ENCODE measurements around the gene FSD1L. TPM values are rescaled to one million over a fixed set of nuclear protein-coding genes. Genes with fewer than 3 reads are reported as not detected.

Gene FSD1L
- polyA plus RNA-seq, 1 experiment: 0.81 TPM

DNA sequence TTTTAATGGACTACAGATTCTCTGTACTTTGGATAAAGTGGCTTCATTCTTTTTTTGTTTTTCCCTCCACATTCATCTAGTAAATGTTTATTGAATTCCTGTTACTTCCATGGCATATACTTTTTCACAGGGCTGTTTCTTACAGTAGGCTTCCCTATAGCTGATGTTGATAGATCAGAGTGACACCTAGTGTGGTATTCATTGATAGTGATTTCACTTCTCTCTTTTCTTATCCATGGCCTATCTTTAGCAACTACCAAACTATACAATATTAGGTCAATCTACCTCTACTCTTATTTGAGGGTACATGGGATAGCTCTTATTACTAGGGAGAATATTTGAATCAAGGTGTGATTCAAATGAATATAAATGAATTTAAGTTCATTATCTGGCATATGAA is 35.8 kb downstream of the FSD1L start:
- no peak for TF ChIP-seq CTCF (IDR thresholded peaks at IDR 0.05; ENCODE audit: insufficient read depth, low read depth, low read length)
- Histone ChIP-seq H3K36me3 (ENCODE audit: control insufficient read depth, insufficient read depth, low read length) (0 out of 2 replicates have a peak, but pooled peaks cover 2% of the 10 kb centered on the region), H3K27me3 (ENCODE audit: control insufficient read depth, insufficient read depth, low read length) (no peaks in the 10 kb centered on the region), H3K4me3 (ENCODE audit: low read depth, low read length) (no peak overlapping the region)
- no peak for DNase-seq (ENCODE audit: low read depth)
- ChIA-PET POLR2A (interaction anchor here (0.5 kb wide), 1 partner anchor 22 kb away, joined by 13 read pairs; no protein-coding TSS in a partner anchor), CTCF (interaction anchor here (0.6 kb wide), 1 partner anchor 68 kb away, joined by 3 read pairs; no protein-coding TSS in a partner anchor)

DNA sequence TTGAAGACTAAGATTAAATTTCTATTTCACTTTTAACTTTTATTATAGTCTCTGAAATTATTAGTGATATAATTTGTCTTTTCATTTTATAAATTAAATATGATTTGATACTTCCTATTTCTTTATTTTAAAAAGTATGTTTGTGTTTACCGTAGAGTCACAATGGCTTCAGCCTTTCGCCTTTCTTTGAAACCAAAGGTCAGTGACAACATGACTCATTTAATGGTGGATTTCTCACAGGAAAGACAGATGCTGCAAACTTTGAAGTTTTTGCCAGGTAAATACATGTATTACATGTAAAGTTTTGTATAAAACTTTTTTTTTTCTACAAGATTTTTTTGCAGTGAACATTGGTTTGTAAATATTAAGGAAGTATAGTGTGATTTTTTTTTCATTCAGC is 36.4 kb downstream of the FSD1L start:
- no peak for TF ChIP-seq CTCF (IDR thresholded peaks at IDR 0.05; ENCODE audit: insufficient read depth, low read depth, low read length)
- Histone ChIP-seq H3K36me3 (ENCODE audit: control insufficient read depth, insufficient read depth, low read length) (0 out of 2 replicates have a peak, but pooled peaks cover 2% of the 10 kb centered on the region), H3K4me3 (ENCODE audit: low read depth, low read length) (no peak overlapping the region), H3K27me3 (ENCODE audit: control insufficient read depth, insufficient read depth, low read length) (no peaks in the 10 kb centered on the region)
- ChIA-PET POLR2A (no interaction called here), CTCF (no interaction called here)
- DNase-seq (ENCODE audit: low read depth): no peak

DNA sequence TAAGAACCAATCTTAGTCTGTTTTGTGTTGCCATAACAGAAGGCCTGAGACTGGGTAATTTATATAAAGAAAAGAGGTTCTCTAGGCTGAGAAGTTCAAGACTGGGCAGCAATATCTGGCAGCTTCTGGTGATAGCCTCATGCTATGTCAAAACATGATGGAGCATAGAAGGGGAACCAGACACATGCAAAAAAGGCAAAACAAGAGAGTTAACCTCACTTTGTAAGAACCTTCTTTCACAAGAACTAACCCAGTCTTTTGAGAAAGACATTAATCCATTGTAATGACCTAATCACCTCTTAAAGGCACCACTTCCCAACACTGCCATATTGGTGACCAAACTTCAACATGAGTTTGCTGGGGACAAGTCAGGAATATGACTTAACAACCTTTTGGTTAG is 37.3 kb downstream of the FSD1L start:
- no peak for TF ChIP-seq CTCF (IDR thresholded peaks at IDR 0.05; ENCODE audit: insufficient read depth, low read depth, low read length)
- ChIA-PET POLR2A (no interaction called here), CTCF (no interaction called here)

GRCh38 chr9:105496826-105497225 is 49.0 kb downstream of the FSD1L start:
- no peak overlapping the region for H3K4me3 ChIP-seq (ENCODE audit: low read depth, low read length)
- DNase-seq (ENCODE audit: low read depth): no peak
- H3K27me3 ChIP-seq (ENCODE audit: control insufficient read depth, insufficient read depth, low read length): no peaks in the 10 kb centered on the region
- ChIA-PET POLR2A (no interaction called here), CTCF (no interaction called here)
- no peaks in the 10 kb centered on the region for H3K36me3 ChIP-seq (ENCODE audit: control insufficient read depth, insufficient read depth, low read length)
- TF ChIP-seq CTCF (IDR thresholded peaks at IDR 0.05; ENCODE audit: insufficient read depth, low read depth, low read length): no peak

More for the DNA sequence above, 37.3 kb downstream of the FSD1L start:
- Histone ChIP-seq H3K27me3 (ENCODE audit: control insufficient read depth, insufficient read depth, low read length) (no peaks in the 10 kb centered on the region), H3K4me3 (ENCODE audit: low read depth, low read length) (no peak overlapping the region), H3K36me3 (ENCODE audit: control insufficient read depth, insufficient read depth, low read length) (0 out of 2 replicates have a peak, but pooled peaks cover 2% of the 10 kb centered on the region)
- DNase-seq (ENCODE audit: low read depth): no peak

DNA sequence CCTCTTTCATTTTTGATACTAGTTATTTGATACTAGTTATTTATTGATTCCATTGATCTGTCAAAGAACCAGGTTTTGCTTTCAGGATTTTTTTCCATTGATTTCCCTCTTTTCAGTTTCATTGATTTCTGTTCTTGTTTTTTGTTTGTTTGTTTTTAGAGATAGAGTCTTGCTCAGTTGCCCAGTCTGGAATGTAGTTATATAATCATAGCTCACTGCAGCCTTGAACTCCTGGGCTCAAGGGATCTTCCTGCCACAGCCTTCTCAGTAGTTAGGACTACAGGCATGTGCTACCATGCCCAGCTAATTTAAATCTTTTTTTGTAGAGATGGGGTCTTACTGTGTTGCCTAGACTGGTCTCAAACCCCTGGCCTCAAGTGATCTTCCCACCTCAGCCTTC is 49.9 kb downstream of the FSD1L start:
- POLR2A ChIA-PET: no interaction called here
- Histone ChIP-seq H3K27me3 (ENCODE audit: control insufficient read depth, insufficient read depth, low read length) (no peaks in the 10 kb centered on the region), H3K4me3 (ENCODE audit: low read depth, low read length) (no peak overlapping the region), H3K36me3 (ENCODE audit: control insufficient read depth, insufficient read depth, low read length) (no peaks in the 10 kb centered on the region)
- no peak for TF ChIP-seq CTCF (IDR thresholded peaks at IDR 0.05; ENCODE audit: insufficient read depth, low read depth, low read length)
- DNase-seq (ENCODE audit: low read depth): no peak
- CTCF ChIA-PET: no interaction called here

All from BJ (cell line).